ENCODE results near the gene RAB36. TPM values are rescaled to one million over a fixed set of nuclear protein-coding genes. Genes with fewer than 3 reads are reported as not detected.

The RAB36 gene, protein sequence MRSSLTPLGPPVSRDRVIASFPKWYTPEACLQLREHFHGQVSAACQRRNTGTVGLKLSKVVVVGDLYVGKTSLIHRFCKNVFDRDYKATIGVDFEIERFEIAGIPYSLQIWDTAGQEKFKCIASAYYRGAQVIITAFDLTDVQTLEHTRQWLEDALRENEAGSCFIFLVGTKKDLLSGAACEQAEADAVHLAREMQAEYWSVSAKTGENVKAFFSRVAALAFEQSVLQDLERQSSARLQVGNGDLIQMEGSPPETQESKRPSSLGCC
- total RNA-seq: 2.9 to 4.7 TPM (median 3.5 TPM) in 3 replicates
- long read RNA-seq, partial matches to known transcripts: 0 of 4 reads
- long read RNA-seq, other reads (novel, unspliced or antisense): 3 of 4 reads

GRCh38 chr22:23144932-23145877, at the start of gene RAB36:
TSS of gene RAB36 (plus strand) at chr22:23145477. CDS start at chr22:23146617, 1,140 bp downstream.
- Mint-ChIP-seq H3K4me3 (ENCODE audit: unreplicated experiment) (peak within 1 kb of the TSS; percentile 80), H3K4me1 (ENCODE audit: low read depth) (peaks cover 27% of the 10 kb centered on the region), H3K27me3 (ENCODE audit: low read depth) (peaks cover 2% of the 10 kb centered on the region), H3K36me3 (ENCODE audit: low read depth) (peaks cover 2% of the 10 kb centered on the region), H3K9me3 (ENCODE audit: low read depth) (no peaks in the 10 kb centered on the region), H3K27ac (ENCODE audit: unreplicated experiment) (peak within 1 kb of the TSS; percentile 82)
- TF ChIP-seq CTCF (IDR thresholded peaks at IDR 0.05): no peak
- peak; percentile 99 for DNase-seq (ENCODE audit: low spot score)

GRCh38 chr22:23095733-23096342, 49.4 kb upstream of the RAB36 start:
- H3K9me3 Mint-ChIP-seq (ENCODE audit: low read depth): no peaks in the 10 kb centered on the region
- H3K4me3 Mint-ChIP-seq (ENCODE audit: unreplicated experiment): no peak overlapping the region
- H3K27ac Mint-ChIP-seq (ENCODE audit: unreplicated experiment): no peak overlapping the region
- no peaks in the 10 kb centered on the region for H3K4me1 Mint-ChIP-seq (ENCODE audit: low read depth)
- no peak for TF ChIP-seq CTCF (IDR thresholded peaks at IDR 0.05)
- no peak for DNase-seq (ENCODE audit: low spot score)
- H3K36me3 Mint-ChIP-seq (ENCODE audit: low read depth): no peaks in the 10 kb centered on the region
- no peaks in the 10 kb centered on the region for H3K27me3 Mint-ChIP-seq (ENCODE audit: low read depth)

DNA sequence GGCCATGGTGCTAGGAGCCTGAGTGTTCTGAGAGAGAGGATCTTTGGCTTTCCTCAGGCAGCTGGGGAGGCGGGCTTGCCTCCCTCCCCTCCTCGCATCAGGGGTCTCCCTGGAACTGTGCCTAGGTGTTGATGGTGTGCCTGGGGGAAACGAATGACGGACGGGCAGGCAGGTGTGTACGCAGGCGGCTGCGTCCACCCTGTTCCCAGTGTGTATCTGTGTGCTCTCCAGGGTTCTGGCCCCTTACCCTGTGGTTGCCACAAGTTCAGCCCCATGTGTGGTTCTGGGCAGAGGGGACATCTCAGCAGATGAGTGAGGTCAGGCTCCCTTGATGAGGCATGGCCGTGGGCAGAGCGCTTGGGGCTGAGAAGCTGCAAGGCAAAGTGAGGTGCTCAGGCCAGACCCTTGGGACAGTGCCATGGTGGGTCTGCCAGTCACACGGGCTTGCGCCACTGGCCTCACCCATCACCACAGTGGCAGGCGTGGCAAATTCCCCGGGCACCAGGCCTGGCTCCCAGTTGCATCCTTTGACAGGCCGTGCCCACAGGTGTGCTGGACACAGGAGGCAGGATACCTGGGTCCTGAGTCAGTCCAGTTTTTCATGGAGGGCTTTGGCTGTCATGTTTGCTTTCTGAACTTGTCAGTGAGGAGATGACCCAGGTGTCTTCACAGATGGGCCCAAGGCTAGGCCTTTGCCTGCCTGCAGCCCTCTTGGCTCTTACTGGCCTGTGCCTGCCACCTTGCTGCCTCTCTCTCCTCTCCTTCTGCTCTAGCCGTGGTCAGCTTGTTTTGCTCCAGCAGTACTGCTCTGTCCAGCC, 47.7 kb upstream of the RAB36 start:
- H3K27ac Mint-ChIP-seq (ENCODE audit: unreplicated experiment): no peak overlapping the region
- no peak for TF ChIP-seq CTCF (IDR thresholded peaks at IDR 0.05)
- H3K9me3 Mint-ChIP-seq (ENCODE audit: low read depth): no peaks in the 10 kb centered on the region
- H3K27me3 Mint-ChIP-seq (ENCODE audit: low read depth): no peaks in the 10 kb centered on the region
- no peak for DNase-seq (ENCODE audit: low spot score)
- H3K36me3 Mint-ChIP-seq (ENCODE audit: low read depth): no peaks in the 10 kb centered on the region
- no peaks in the 10 kb centered on the region for H3K4me1 Mint-ChIP-seq (ENCODE audit: low read depth)
- no peak overlapping the region for H3K4me3 Mint-ChIP-seq (ENCODE audit: unreplicated experiment)

- Mint-ChIP-seq H3K9me3 (ENCODE audit: low read depth) (no peaks in the 10 kb centered on the region), H3K4me3 (ENCODE audit: unreplicated experiment) (no peak overlapping the region), H3K27me3 (ENCODE audit: low read depth) (no peaks in the 10 kb centered on the region), H3K27ac (ENCODE audit: unreplicated experiment) (no peak overlapping the region), H3K4me1 (ENCODE audit: low read depth) (no peaks in the 10 kb centered on the region), H3K36me3 (ENCODE audit: low read depth) (no peaks in the 10 kb centered on the region)
- DNase-seq (ENCODE audit: low spot score): no peak
- TF ChIP-seq CTCF (IDR thresholded peaks at IDR 0.05): no peak
Measured at GRCh38 chr22:23098230-23098705, 47.0 kb upstream of the RAB36 start.
